Adipose tissue (tissue), 3 donors: Measurements from ENCODE around the gene PALM2AKAP2. TPM values are rescaled to one million over a fixed set of nuclear protein-coding genes. Genes with fewer than 3 reads are reported as not detected.

Experiments
- H3K27ac ChIP-seq: one replicate; pipeline ENCODE4 v1.5.1; 2013; ENCODE audit warnings: low read depth, low read length
- WGBS, 3 donors: extraction: QIAGEN DNeasy Blood & Tissue Kit; methylation state at CpG; one replicate each; pipeline ENCODE4 v1.1.7; 2013; 5-methylcytosine and 5-hydroxymethylcytosine counted together
- polyA plus RNA-seq, 3 donors: library from polyadenylated mRNA; stranded (reverse); fragments of 200-250 nt; gene quantifications; one replicate each; pipeline ENCODE4 v1.2.3, GENCODE V29; 2013
- donor health status: healthy with polysubstance abuse.
- donor health status: Bipolar disorder and iron deficiency.
- donor health status: healthy.

PALM2AKAP2 gene
- polyA plus RNA-seq, 3 donors: 1.2 to 21.7 (median 6.9) TPM

- H3K27ac ChIP-seq: no peak overlapping the region
- WGBS, 3 donors: 31 to 40% (median 40%) methylated on average over 2 of the region's 2 CpGs
Observed at GRCh38 chr9:109769250-109769649, 10.7 kb upstream of the PALM2AKAP2 start.

- WGBS, 3 donors: 85 to 100% (median 90%) methylated on average over 1 of the region's 1 CpG
- H3K27ac ChIP-seq: no peak overlapping the region
Observed at GRCh38 chr9:109770101-109770500, 9.9 kb upstream of the PALM2AKAP2 start.

DNA sequence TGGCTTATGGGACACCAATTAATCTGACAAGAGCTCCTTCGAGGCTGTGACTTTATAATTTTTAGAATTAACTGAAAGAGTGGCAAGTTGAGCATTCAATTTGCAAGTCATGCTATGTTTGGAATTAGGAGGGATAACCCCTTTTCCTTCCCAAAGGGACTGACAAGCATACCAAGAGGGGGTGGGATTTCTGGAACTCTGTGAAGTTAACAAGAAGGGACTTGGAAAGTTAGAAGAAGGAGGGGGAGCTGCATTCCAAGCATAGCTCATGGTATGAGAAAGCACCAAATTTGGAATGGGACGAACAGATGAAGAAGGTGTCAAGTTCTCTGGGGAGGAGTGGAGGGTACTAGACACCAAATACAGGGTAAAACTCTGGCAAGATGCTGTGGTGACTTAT, 8.9 kb upstream of the PALM2AKAP2 start:
- WGBS, 3 donors: 41 to 57% (median 53%) methylated on average over 2 of the region's 2 CpGs
- H3K27ac ChIP-seq: no peak overlapping the region

DNA sequence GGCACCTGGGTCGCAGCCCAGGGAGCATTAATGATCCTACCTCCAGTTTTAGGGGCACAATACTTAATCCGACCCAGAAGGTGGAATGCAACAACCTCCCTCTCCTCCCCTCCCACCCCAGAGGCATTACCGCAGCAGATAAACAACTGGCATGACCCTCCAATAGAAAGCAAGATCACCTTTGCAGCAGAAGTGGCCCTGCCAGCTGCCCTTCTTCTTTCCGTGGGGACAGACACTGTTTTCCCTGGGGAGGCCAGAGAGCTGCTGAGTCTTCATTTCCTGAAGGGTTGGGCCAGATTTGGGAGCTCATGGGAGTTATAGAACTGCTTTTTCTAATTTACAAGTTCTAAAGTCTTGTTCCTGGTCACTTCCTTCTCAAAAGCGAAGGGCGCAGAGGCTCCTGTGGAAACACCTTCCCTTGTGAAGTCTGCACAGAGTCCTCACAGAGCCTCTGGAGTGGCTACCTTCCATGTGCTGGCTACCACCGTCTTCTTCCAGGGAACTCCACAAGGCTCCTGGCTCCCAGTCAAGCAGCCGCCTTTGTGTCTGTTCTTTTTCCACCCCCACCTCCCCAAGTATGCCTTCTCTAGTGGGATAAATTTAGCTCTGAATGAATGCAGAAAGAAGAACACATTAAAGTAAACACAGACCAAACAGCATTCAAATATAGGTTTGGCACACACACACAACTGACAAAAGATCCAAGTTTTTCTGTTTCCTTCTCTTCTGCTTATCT, 8.0 kb upstream of the PALM2AKAP2 start:
- no peak overlapping the region for H3K27ac ChIP-seq
- 43 to 46% (median 45%) methylated on average over 8 of the region's 8 CpGs for WGBS, 3 donors

DNA sequence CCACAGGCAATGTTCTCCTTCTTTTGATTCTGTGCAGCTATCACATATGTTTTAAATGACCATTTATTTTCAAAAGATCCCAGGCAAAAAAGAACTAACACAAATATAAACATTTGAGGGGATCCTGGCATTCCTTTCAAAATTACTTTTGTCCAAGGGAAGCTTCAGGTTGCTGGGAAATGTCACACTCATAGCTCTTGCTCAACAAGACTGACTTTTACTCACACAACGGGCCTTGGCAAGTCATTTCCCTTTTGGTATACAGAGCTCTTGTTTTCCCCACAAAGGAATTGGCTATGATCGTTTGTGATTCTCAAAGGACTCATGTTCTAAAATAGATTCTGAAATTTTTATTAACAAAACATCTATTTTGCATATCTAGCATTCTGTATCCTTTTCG, 4.5 kb upstream of the PALM2AKAP2 start:
- no peak overlapping the region for H3K27ac ChIP-seq
- WGBS, 3 donors: 45 to 66% (median 48%) methylated on average over 3 of the region's 3 CpGs

DNA sequence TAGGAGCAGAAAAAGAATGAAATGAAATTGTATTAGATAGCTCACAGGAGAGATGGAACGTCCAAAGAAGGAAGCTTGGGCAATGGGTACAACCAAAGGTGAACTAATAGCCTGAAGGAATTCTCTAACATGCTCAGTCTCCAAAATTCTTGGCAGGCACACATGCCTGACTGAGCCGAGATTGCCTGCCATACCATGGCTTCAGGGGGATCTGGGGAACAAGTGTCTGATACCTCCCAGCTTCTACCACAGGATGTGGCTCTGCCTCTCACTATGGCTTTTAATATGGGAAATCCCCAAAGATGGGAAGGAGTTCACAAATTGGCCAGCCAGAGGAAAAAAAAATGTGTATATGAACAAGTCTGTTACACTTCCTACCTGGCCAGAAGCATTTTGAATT, 3.6 kb upstream of the PALM2AKAP2 start:
- 54 to 65% (median 59%) methylated on average over 2 of the region's 2 CpGs for WGBS, 3 donors
- no peak overlapping the region for H3K27ac ChIP-seq

GRCh38 chr9:109780453-109781033, 545 bp downstream of the PALM2AKAP2 start:
- WGBS, 3 donors: 5 to 8% (median 7%) methylated on average over 16 of the region's 16 CpGs
- no peak overlapping the region for H3K27ac ChIP-seq

- no peak overlapping the region for H3K27ac ChIP-seq
- 56 to 69% (median 63%) methylated on average over 5 of the region's 5 CpGs for WGBS, 3 donors
Observed at GRCh38 chr9:109781086-109781485, 1.1 kb downstream of the PALM2AKAP2 start.

DNA sequence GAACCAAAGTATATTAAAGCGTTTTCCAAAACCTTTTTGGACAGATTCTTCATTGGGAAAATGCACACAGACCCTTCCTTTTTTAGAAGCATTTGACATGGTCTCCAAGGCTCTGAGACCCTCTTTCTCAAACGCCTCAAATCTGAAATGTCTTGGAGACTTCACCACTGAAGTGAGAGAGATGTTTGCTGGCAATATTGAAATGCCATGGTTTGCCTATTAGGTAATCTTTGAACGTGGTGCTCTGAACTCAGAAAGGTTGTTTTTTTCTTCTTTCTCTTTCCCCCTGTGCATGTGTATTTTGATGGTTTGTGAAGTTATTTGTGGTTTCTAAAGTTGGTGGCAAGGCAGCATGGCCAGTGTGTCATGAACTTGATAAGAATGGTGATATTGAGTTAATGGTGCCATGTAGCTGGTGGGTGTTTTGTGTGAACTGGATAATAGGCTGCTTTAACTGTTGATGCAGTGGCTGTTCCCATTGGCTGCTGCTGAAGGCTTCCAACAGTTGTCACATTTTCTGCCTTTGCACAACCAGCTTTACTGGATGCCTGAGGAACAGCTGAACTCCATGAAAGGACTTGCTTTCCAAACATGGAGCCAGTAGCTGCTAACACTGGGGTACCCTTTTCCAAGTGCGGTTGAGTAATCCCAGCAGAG, 1.7 kb downstream of the PALM2AKAP2 start:
- no peak overlapping the region for H3K27ac ChIP-seq
- WGBS, 3 donors: 47 to 61% (median 60%) methylated on average over 4 of the region's 4 CpGs

DNA sequence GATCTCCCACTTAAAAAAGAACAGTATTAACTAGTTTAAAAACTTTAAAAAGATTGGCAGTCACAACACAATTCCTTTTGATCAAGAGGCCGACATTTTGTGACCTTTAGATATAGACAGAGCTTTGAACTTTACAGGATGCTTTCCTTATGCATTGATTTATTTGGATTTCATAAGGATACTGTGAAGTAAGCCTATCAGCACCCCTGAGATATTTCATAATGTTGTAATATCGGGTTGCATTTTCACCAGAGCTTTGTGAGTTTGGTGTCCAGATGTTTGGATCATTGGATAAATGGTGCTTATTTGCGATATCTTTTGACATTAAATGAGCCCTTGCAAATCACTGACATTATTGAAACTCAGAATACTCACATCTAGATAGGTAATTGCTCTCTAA, 7.7 kb downstream of the PALM2AKAP2 start:
- H3K27ac ChIP-seq: no peak overlapping the region
- WGBS, 3 donors: 67 to 79% (median 78%) methylated on average over 3 of the region's 3 CpGs

- H3K27ac ChIP-seq: no peak overlapping the region
- 43 to 81% (median 71%) methylated on average over 5 of the region's 5 CpGs for WGBS, 3 donors
Observed at GRCh38 chr9:109789556-109789955, 9.6 kb downstream of the PALM2AKAP2 start.

GRCh38 chr9:109789971-109790370, 10.0 kb downstream of the PALM2AKAP2 start:
- H3K27ac ChIP-seq: no peak overlapping the region
- WGBS, 3 donors: 52 to 58% (median 56%) methylated on average over 3 of the region's 3 CpGs

- 80 to 90% (median 88%) methylated on average over 6 of the region's 6 CpGs for WGBS, 3 donors
- no peak overlapping the region for H3K27ac ChIP-seq
Observed at GRCh38 chr9:109791003-109791677, 11.1 kb downstream of the PALM2AKAP2 start.

- WGBS, 3 donors: 58 to 82% (median 78%) methylated on average over 1 of the region's 1 CpG
- H3K27ac ChIP-seq: no peak overlapping the region
Observed at GRCh38 chr9:109791747-109792146, 11.7 kb downstream of the PALM2AKAP2 start.

- H3K27ac ChIP-seq: no peak overlapping the region
- 71 to 73% (median 71%) methylated on average over 1 of the region's 1 CpG for WGBS, 3 donors
Observed at GRCh38 chr9:109792951-109793546, 13.1 kb downstream of the PALM2AKAP2 start.

DNA sequence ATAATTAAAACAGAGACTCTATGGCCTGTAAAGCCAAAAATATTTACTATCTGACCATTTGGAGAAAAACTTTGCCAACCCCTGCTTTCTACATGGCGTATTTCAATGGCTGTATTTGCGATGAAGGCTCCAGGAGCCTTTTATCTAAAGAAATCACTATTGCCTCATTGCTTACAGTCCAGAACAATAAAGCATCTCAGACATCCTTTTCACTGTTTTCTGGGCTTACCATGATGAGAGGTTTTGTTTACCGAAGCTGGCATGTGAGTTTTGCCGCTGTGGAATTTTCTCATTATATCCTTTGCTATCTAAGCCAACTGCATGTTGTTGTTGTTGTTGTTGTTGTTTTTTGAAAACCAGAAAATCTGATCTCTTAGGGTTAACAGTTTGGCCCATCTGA, 13.9 kb downstream of the PALM2AKAP2 start:
- 86 to 94% (median 90%) methylated on average over 4 of the region's 4 CpGs for WGBS, 3 donors
- no peak overlapping the region for H3K27ac ChIP-seq

DNA sequence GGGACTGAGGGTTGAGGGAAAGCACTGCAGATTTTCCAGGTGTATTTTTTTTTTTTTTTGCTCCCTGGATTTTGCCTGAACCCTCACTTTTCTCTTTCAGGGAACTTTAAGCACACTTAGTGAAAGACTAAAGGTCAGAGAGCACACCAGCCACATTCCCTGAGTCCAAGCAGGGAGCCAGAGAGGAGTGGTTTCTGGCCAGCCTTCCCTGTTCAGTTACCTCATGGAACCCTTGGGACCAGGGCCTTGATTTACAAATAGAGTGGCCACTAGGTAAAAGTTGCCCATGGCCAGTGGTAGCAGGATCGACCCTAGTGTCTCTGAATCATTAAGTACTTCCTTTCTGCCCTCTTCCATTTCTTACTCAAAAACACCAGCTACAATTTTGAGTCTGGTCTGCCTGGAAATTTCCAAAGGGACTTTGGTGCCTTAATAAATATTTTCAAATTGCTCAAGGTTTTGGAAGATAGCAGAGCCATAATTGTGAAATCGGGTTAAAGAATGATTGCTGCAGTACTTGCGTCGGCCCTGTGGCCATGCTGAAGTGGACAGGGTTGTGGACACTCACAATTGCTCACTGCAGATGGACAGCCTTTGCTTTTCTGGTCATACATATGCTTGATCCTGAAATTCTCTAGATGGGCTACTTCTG, 14.5 kb downstream of the PALM2AKAP2 start:
- no peak overlapping the region for H3K27ac ChIP-seq
- WGBS, 3 donors: 54 to 70% (median 68%) methylated on average over 4 of the region's 4 CpGs

- H3K27ac ChIP-seq: no peak overlapping the region
Observed at GRCh38 chr9:109795613-109796012, 15.6 kb downstream of the PALM2AKAP2 start.

More at GRCh38 chr9:109795613-109796012, 15.6 kb downstream of the PALM2AKAP2 start:
- WGBS, 3 donors: 75 to 79% (median 78%) methylated on average over 3 of the region's 3 CpGs
